ENCODE data around the gene CIB2.
"Not testable (repeated sequence)": the region's sequence is repeated elsewhere in the genome, so short reads cannot be mapped to it uniquely, and the experiment has no call there.

Gene CIB2

GRCh38 chr15:78159395-78159794 lies 28.1 kb upstream of the CIB2 start:
- H3K4me3 ChIP-seq (ENCODE audit: low read depth, low read length) = no peak overlapping the region
- TF ChIP-seq, protein P1, sequence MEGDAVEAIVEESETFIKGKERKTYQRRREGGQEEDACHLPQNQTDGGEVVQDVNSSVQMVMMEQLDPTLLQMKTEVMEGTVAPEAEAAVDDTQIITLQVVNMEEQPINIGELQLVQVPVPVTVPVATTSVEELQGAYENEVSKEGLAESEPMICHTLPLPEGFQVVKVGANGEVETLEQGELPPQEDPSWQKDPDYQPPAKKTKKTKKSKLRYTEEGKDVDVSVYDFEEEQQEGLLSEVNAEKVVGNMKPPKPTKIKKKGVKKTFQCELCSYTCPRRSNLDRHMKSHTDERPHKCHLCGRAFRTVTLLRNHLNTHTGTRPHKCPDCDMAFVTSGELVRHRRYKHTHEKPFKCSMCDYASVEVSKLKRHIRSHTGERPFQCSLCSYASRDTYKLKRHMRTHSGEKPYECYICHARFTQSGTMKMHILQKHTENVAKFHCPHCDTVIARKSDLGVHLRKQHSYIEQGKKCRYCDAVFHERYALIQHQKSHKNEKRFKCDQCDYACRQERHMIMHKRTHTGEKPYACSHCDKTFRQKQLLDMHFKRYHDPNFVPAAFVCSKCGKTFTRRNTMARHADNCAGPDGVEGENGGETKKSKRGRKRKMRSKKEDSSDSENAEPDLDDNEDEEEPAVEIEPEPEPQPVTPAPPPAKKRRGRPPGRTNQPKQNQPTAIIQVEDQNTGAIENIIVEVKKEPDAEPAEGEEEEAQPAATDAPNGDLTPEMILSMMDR (IDR thresholded peaks at IDR 0.05; ENCODE audit: low read depth, low read length) = no peak

GRCh38 chr15:78157203-78157602 lies 26.0 kb upstream of the CIB2 start:
- no peak overlapping the region for H3K4me3 ChIP-seq (ENCODE audit: low read depth, low read length)
- TF ChIP-seq, protein P1 (IDR thresholded peaks at IDR 0.05; ENCODE audit: low read depth, low read length) = no peak

DNA sequence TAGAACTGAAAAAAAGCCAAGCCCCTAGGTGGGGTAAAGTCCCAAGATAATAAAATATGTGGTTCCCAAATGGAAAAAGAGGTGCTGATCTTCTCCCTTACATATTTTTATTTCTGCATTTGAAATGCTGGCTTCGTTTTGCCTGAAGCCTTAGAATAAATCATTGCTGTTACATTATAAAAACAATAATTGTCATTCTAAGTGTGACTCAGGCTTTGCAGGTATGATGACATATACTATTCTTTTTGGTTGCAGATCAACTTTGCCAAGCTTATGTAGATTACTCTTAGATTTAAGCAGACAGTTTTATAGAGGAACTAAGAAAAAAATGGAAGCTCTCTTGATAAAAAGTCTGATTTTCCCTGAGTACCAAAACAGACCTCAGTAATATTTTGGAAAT lies 25.4 kb upstream of the CIB2 start:
- TF ChIP-seq, protein P1 (IDR thresholded peaks at IDR 0.05; ENCODE audit: low read depth, low read length) = no peak
- H3K4me3 ChIP-seq (ENCODE audit: low read depth, low read length) = no peak overlapping the region

GRCh38 chr15:78155355-78155939 lies 24.2 kb upstream of the CIB2 start:
- no peak overlapping the region for H3K4me3 ChIP-seq (ENCODE audit: low read depth, low read length)
- TF ChIP-seq, protein P1 (IDR thresholded peaks at IDR 0.05; ENCODE audit: low read depth, low read length) = no peak

DNA sequence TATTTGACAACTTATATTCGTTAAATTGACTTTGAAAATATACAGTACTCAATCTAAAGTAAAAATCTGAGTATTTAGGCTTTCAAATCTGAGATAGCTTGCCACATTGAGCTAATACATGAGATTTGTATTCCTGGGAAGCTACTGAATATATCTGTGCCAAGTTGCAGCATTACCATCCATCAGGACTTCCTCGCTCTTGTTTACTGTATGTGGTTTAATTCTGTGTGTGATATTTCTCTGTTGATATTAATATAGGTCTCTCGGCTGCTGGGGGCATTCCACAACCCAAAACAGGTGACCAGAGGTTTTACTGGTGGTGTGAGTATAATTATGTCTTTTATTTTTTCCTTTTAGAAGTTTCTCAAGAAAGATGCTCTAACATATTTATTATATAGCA lies 23.7 kb upstream of the CIB2 start:
- no peak overlapping the region for H3K4me3 ChIP-seq (ENCODE audit: low read depth, low read length)
- TF ChIP-seq, protein P1 (IDR thresholded peaks at IDR 0.05; ENCODE audit: low read depth, low read length) = no peak

GRCh38 chr15:78151075-78151474 lies 19.8 kb upstream of the CIB2 start:
- H3K4me3 ChIP-seq (ENCODE audit: low read depth, low read length) = not testable (repeated sequence)

DNA sequence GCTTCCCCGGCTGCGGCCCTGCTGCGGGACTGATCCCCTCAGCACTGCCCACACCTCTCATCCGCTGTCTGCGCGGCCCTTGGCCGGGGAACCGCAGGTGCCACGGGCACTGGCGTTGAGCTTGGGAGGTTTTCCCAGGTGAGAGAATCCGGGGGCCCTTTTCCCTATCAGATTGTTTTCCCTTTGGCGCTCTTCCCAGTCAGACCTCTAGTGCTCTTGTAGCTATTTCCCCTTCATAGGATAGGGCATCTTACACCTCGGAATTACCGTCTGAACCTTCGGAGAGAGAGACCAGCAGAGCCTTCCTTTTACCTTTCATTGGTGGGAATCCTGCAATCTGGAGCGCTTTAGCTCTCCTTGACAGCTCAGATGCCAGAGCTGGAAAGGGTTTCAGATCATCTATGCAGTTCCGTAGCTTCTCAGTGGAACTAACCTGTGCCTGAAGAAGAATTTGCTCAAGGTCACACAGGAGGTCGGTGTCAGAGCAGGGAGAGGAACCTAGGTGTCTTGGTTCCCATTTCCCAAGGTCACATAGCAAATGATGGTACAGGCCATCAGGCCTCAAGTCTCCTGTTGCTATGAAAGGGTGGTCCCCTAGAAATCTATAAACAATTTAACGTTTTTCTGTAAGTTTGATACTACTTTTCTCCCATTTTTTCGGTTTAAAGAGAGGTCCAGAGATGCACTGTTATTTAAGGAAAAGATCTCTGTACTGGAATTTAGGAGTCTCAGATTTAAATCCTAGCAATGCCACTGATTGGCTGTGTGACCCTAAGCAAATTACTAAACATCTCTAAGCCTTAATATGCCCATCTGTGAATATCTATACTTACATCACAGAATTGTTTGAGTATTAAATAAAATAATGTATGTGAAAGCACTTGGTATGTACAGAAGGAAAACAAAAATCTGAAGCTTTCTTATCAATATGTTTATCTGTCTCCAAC lies 18.8 kb upstream of the CIB2 start:
- H3K4me3 ChIP-seq (ENCODE audit: low read depth, low read length) = peak overlapping the region; percentile 78
- TF ChIP-seq, protein P1 (IDR thresholded peaks at IDR 0.05; ENCODE audit: low read depth, low read length) = no peak
